ENCODE results near the gene BMP7. TPM values are rescaled to one million over a fixed set of nuclear protein-coding genes. Genes with fewer than 3 reads are reported as not detected.

The BMP7 gene
- total and polyA plus RNA-seq, 2 experiments from 2014 or later: 15.9 to 22.8 TPM

- TF ChIP-seq REST (IDR thresholded peaks at IDR 0.05; ENCODE audit: unreplicated experiment): no peak
- TF ChIP-seq NANOG (IDR thresholded peaks at IDR 0.05; ENCODE audit: borderline replicate concordance): no peak
These were observed 93.4 kb downstream of the BMP7 start (continued) for GRCh38 chr20:57173041-57173440.

- peaks cover 1% of the 10 kb centered on the region; the same call in 1 of the 3 replicates for H3K9me3 Mint-ChIP-seq
- DNase-seq (ENCODE audit: low spot score): no peak
- H3K4me1 ChIP-seq (ENCODE audit: insufficient read depth): no peaks in the 10 kb centered on the region
- H3K4me3 Mint-ChIP-seq: no peak overlapping the region
- H3F3A ChIP-seq (replicated peaks; ENCODE audit: low read depth): no peaks in the 10 kb centered on the region
- H3K27me3 Mint-ChIP-seq (ENCODE audit: insufficient read depth, low read depth, poor library complexity): peaks cover 5% of the 10 kb centered on the region
- H2AFZ ChIP-seq: no peak overlapping the region
- H3K9me2 ChIP-seq (ENCODE audit: insufficient read depth): no peaks in the 10 kb centered on the region
- no peak for ATAC-seq
- no peaks in the 10 kb centered on the region for H3K36me3 ChIP-seq (ENCODE audit: insufficient read depth)
- H3K4me2 ChIP-seq: no peak overlapping the region
- H3K79me2 ChIP-seq (replicated peaks; ENCODE audit: insufficient read depth): no peaks in the 10 kb centered on the region
- peaks cover 3% of the 10 kb centered on the region; the same call in 1 of the 3 replicates for H3K36me3 Mint-ChIP-seq (ENCODE audit: low read depth)
- H3K27ac Mint-ChIP-seq: no peak overlapping the region
- peaks cover 3% of the 10 kb centered on the region; the same call in 1 of the 2 replicates for H4K20me1 ChIP-seq (replicated peaks; ENCODE audit: insufficient read depth)
- H3K4me1 Mint-ChIP-seq: peaks cover 4% of the 10 kb centered on the region; the same call in 2 of the 3 replicates
- no peaks in the 10 kb centered on the region for H3K27me3 ChIP-seq (ENCODE audit: insufficient read depth)
- no peak overlapping the region for H3K4me3 ChIP-seq
- H3K27ac ChIP-seq (ENCODE audit: low read depth): no peak overlapping the region
- no peak for TF ChIP-seq CTCF (conservative IDR thresholded peaks at IDR 0.05; ENCODE audit: low read depth in 2 of 2)
- TF ChIP-seq CREB1 (CRISPR knock-in tag; IDR thresholded peaks at IDR 0.05; ENCODE audit: low read depth): no peak
- no peak for TF ChIP-seq JUNB (IDR thresholded peaks at IDR 0.05; ENCODE audit: unreplicated experiment)
- no peak for TF ChIP-seq ZNF462 (CRISPR knock-in tag; IDR thresholded peaks at IDR 0.05)
- no peak for TF ChIP-seq STAT1 (IDR thresholded peaks at IDR 0.05; ENCODE audit: unreplicated experiment)
- no peak for TF ChIP-seq ZNF114 (CRISPR knock-in tag; IDR thresholded peaks at IDR 0.05)
- TF ChIP-seq REST (IDR thresholded peaks at IDR 0.05; ENCODE audit: unreplicated experiment): no peak
These were observed 96.1 kb downstream of the BMP7 start for GRCh38 chr20:57170343-57170742.

Measured in GM23338 (cell line).